Measurements from ENCODE around the gene HAUS7.
A peak's percentile ranks its signal among the peaks of the same experiment; 100 is the strongest.

The HAUS7 gene

GRCh38 chrX:153411255-153411987 is 59.0 kb downstream of the HAUS7 start, which contains the start of gene ZFP92:
Gene ZFP92, plus strand, starts transcription at chrX:153411472. Its CDS starts 6,851 bp downstream, at chrX:153418323.
- TF ChIP-seq CTCF (conservative IDR thresholded peaks at IDR 0.05; ENCODE audit: control insufficient read depth, insufficient read depth, low read depth, low read length) = no peak
- H3K4me3 ChIP-seq (ENCODE audit: control insufficient read depth, low read depth, low read length) = peak within 1 kb of the TSS; percentile 27
- no peak for DNase-seq (ENCODE audit: low read depth)

GRCh38 chrX:153410888-153411254 is 59.5 kb downstream of the HAUS7 start:
- TF ChIP-seq CTCF (conservative IDR thresholded peaks at IDR 0.05; ENCODE audit: control insufficient read depth, insufficient read depth, low read depth, low read length) = no peak
- no peak for DNase-seq (ENCODE audit: low read depth)
- H3K4me3 ChIP-seq (ENCODE audit: control insufficient read depth, low read depth, low read length) = no peak overlapping the region

- TF ChIP-seq CTCF (conservative IDR thresholded peaks at IDR 0.05; ENCODE audit: control insufficient read depth, insufficient read depth, low read depth, low read length) = no peak
- DNase-seq (ENCODE audit: low read depth) = no peak
- no peak overlapping the region for H3K4me3 ChIP-seq (ENCODE audit: control insufficient read depth, low read depth, low read length)
These were observed 60.0 kb downstream of the HAUS7 start for GRCh38 chrX:153410373-153410772.

GRCh38 chrX:153409414-153410101 is 60.8 kb downstream of the HAUS7 start:
- no peak for DNase-seq (ENCODE audit: low read depth)
- TF ChIP-seq CTCF (conservative IDR thresholded peaks at IDR 0.05; ENCODE audit: control insufficient read depth, insufficient read depth, low read depth, low read length) = no peak
- no peak overlapping the region for H3K4me3 ChIP-seq (ENCODE audit: control insufficient read depth, low read depth, low read length)

GRCh38 chrX:153408871-153409351 is 61.5 kb downstream of the HAUS7 start:
- no peak for TF ChIP-seq CTCF (conservative IDR thresholded peaks at IDR 0.05; ENCODE audit: control insufficient read depth, insufficient read depth, low read depth, low read length)
- no peak for DNase-seq (ENCODE audit: low read depth)
- no peak overlapping the region for H3K4me3 ChIP-seq (ENCODE audit: control insufficient read depth, low read depth, low read length)

GRCh38 chrX:153408221-153408721 is 62.1 kb downstream of the HAUS7 start:
- no peak for TF ChIP-seq CTCF (conservative IDR thresholded peaks at IDR 0.05; ENCODE audit: control insufficient read depth, insufficient read depth, low read depth, low read length)
- no peak for DNase-seq (ENCODE audit: low read depth)

More at GRCh38 chrX:153408221-153408721, 62.1 kb downstream of the HAUS7 start:
- H3K4me3 ChIP-seq (ENCODE audit: control insufficient read depth, low read depth, low read length) = no peak overlapping the region
